Thoracic aorta endothelial cell (primary cell): ENCODE results near the gene FABP7. TPM values are rescaled to one million over a fixed set of nuclear protein-coding genes. Genes with fewer than 3 reads are reported as not detected.

Experiments
- small RNA-seq: library from RNA; depleted of rRNA; stranded (forward); fragments of <200 nt; gene quantifications from one replicate; pipeline ENCODE3, GENCODE V24; 2012
- total RNA-seq: library from RNA; depleted of rRNA; stranded (reverse); fragments of >200 nt; gene quantifications from 2 replicates; pipeline ENCODE4 v1.2.3, GENCODE V29; 2012

The FABP7 gene
- not detected in 2 replicates for total RNA-seq

GRCh38 chr6:122779667-122780066 lies at the start of gene FABP7:
Gene FABP7, plus strand, starts transcription at chr6:122779716. Its CDS starts 79 bp downstream, at chr6:122779795.

GRCh38 chr6:122789182-122790027 lies 9.9 kb downstream of the FABP7 start, which contains the start of gene SMPDL3A:
Gene SMPDL3A, plus strand, starts transcription at chr6:122789258. Its CDS starts 89 bp downstream, at chr6:122789347.

Small RNA genes within 50 kb of the gene (small RNA-seq; reads per million reads assigned to genes)
- not detected for gene RN7SL564P

Other genes starting within 250 kb of the FABP7 start
- gene PKIB, start 169.3 kb upstream of the FABP7 start, total RNA-seq: 0.22 TPM in 1 of 2 replicates, not detected in the other
- 5.7 and 7.3 TPM in 2 replicates for gene SMPDL3A, start 9.5 kb downstream of the FABP7 start, total RNA-seq
- not detected in 2 replicates for gene CLVS2, start 216.5 kb downstream of the FABP7 start, total RNA-seq